HEK293T (cell line): ENCODE data around the gene ZMIZ1.

Experiments used
- ARNT ChIP-seq: fragments of 450-650 bp; IDR thresholded peaks from 2 replicates; pipeline ENCODE4 v1.6.1; 2017; ENCODE audit warnings: mild to moderate bottlenecking
- BHLHE40 ChIP-seq: fragments of 450-650 bp; IDR thresholded peaks from 2 replicates; pipeline ENCODE4 v1.6.1; 2016; ENCODE audit warnings: mild to moderate bottlenecking, moderate library complexity, borderline replicate concordance
- ELF4 ChIP-seq: fragments of 450-650 bp; IDR thresholded peaks from 2 replicates; pipeline ENCODE4 v1.6.1; 2017; ENCODE audit warnings: antibody characterized with exemption
- FOXA1 ChIP-seq: fragments of 450-650 bp; IDR thresholded peaks from 2 replicates; pipeline ENCODE4 v1.6.1; 2016; ENCODE audit warnings: mild to moderate bottlenecking
- FOXK2 ChIP-seq: fragments of 450-650 bp; IDR thresholded peaks from 2 replicates; pipeline ENCODE4 v1.6.1; 2016; ENCODE audit warnings: mild to moderate bottlenecking
- FOXM1 ChIP-seq: fragments of 450-650 bp; IDR thresholded peaks from 2 replicates; pipeline ENCODE4 v1.6.1; 2017; ENCODE audit warnings: mild to moderate bottlenecking, borderline replicate concordance
- HDGF ChIP-seq: fragments of 450-650 bp; IDR thresholded peaks from 2 replicates; pipeline ENCODE4 v1.6.1; 2017; ENCODE audit warnings: antibody characterized with exemption, borderline replicate concordance
- L3MBTL2 ChIP-seq: fragments of 450-650 bp; conservative IDR thresholded peaks from 2 replicates; pipeline ENCODE4 v1.6.1; 2016; ENCODE audit warnings: mild to moderate bottlenecking
- NFRKB ChIP-seq: fragments of 450-650 bp; IDR thresholded peaks from 2 replicates; pipeline ENCODE4 v1.6.1; 2016; ENCODE audit warnings: mild to moderate bottlenecking, moderate library complexity
- PKNOX1 ChIP-seq: fragments of 450-650 bp; IDR thresholded peaks from 2 replicates; pipeline ENCODE4 v1.6.1; 2016
- SP1 ChIP-seq: fragments of 450-650 bp; IDR thresholded peaks from 2 replicates; pipeline ENCODE4 v1.6.1; 2017
- SUZ12 ChIP-seq: fragments of 450-650 bp; IDR thresholded peaks from 2 replicates; pipeline ENCODE4 v1.6.1; 2016; ENCODE audit warnings: mild to moderate bottlenecking
- TARDBP ChIP-seq: fragments of 450-650 bp; IDR thresholded peaks from 2 replicates; pipeline ENCODE4 v1.6.1; 2016
- ZNF384 ChIP-seq: fragments of 450-650 bp; IDR thresholded peaks from 2 replicates; pipeline ENCODE4 v1.6.1; 2016

- TF ChIP-seq FOXA1, result no peak
- no peak for TF ChIP-seq BHLHE40
- no peak for TF ChIP-seq FOXM1
- no peak for TF ChIP-seq ELF4
- no peak for TF ChIP-seq SP1
- TF ChIP-seq ARNT, result no peak
- no peak for TF ChIP-seq SUZ12
- TF ChIP-seq PKNOX1, result no peak
- TF ChIP-seq NFRKB, result no peak
- no peak for TF ChIP-seq L3MBTL2
- TF ChIP-seq FOXK2, result no peak
- no peak for TF ChIP-seq TARDBP
- TF ChIP-seq HDGF, result no peak
- no peak for TF ChIP-seq ZNF384
These were observed 46.5 kb downstream of the ZMIZ1 start for GRCh38 chr10:79115302-79115701.
